Liver (tissue), 3 donors: Measurements from ENCODE around the gene CRACR2A.

Experiments used
- FOXA1 ChIP-seq: IDR thresholded peaks from 2 replicates; pipeline ENCODE4 v1.6.1; 2016; ENCODE audit warnings: antibody characterized with exemption
- GABPA ChIP-seq, 2 donors: IDR thresholded peaks in 1 of 2; conservative IDR thresholded peaks in 1 of 2; 2 replicates each; pipeline ENCODE4 v1.6.1; 2016; ENCODE audit warnings: antibody characterized with exemption in 2 of 2, mild to moderate bottlenecking in 1 of 2, moderate library complexity in 1 of 2
- MAX ChIP-seq: IDR thresholded peaks from 2 replicates; pipeline ENCODE4 v1.6.1; 2016; ENCODE audit warnings: antibody characterized with exemption
- REST ChIP-seq: IDR thresholded peaks from 2 replicates; pipeline ENCODE4 v1.6.1; 2016; ENCODE audit warnings: antibody characterized with exemption, mild to moderate bottlenecking
- YY1 ChIP-seq: IDR thresholded peaks from 2 replicates; pipeline ENCODE4 v1.6.1; 2016; ENCODE audit warnings: antibody characterized with exemption, mild to moderate bottlenecking
- ZBTB33 ChIP-seq: IDR thresholded peaks from 2 replicates; pipeline ENCODE4 v1.6.1; 2016; ENCODE audit warnings: antibody characterized with exemption
- TF ChIP-seq, protein P1 (sequence below): fragments of 150-350 bp; IDR thresholded peaks from 2 replicates; pipeline ENCODE4 v1.5.1; 2017; ENCODE audit warnings: improper control_type of control experiment, low read depth, low read length; ENCODE audit not compliant: missing input control
- donor health status: healthy.
- donor health status: healthy.

DNA sequence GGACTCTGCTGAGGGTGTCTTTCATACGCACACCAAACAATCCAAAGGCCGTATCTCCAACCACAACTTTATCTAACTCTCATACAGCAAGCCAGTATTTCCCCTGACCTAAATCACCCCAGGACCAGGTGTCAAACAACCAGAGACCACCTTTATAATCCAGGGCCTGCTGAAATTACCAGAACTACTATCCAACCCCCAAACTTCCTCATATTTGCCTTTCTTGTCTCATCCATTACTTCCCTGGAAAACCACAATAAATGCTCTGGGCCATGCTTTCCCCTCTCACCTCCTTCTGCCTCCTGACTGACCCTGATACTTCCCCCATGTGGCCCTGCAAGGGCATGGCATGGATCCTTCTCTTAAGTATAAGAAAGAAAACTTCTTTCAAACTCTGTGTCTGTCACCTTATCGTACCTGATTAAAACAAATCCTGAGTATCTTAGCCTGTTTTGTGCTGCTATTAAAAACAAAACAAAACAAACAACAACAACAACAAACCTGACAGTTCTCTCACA, 44.7 kb upstream of the CRACR2A start:
- TF ChIP-seq, protein P1, sequence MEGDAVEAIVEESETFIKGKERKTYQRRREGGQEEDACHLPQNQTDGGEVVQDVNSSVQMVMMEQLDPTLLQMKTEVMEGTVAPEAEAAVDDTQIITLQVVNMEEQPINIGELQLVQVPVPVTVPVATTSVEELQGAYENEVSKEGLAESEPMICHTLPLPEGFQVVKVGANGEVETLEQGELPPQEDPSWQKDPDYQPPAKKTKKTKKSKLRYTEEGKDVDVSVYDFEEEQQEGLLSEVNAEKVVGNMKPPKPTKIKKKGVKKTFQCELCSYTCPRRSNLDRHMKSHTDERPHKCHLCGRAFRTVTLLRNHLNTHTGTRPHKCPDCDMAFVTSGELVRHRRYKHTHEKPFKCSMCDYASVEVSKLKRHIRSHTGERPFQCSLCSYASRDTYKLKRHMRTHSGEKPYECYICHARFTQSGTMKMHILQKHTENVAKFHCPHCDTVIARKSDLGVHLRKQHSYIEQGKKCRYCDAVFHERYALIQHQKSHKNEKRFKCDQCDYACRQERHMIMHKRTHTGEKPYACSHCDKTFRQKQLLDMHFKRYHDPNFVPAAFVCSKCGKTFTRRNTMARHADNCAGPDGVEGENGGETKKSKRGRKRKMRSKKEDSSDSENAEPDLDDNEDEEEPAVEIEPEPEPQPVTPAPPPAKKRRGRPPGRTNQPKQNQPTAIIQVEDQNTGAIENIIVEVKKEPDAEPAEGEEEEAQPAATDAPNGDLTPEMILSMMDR, result no peak
- TF ChIP-seq YY1 (no peak), REST (no peak), MAX (no peak), GABPA (IDR thresholded peaks at IDR 0.05 in 1 of 2, conservative IDR thresholded peaks at IDR 0.05 in 1 of 2) (no peak), FOXA1 (no peak), ZBTB33 (no peak)
